ENCODE data around the gene TMEM43. TPM values are rescaled to one million over a fixed set of nuclear protein-coding genes. Genes with fewer than 3 reads are reported as not detected.

Gene TMEM43
- total and polyA plus RNA-seq, 2 of the 8 experiments (the other 6 are each of a cell fraction or from before 2014, with no cell fraction given): 27.0 to 33.7 TPM

GRCh38 chr3:14093831-14094230 lies 31.0 kb upstream of the TMEM43 start (continued):
- TF ChIP-seq POLR2AphosphoS5 (IDR thresholded peaks at IDR 0.05; ENCODE audit: low read depth, low read length): no peak
- no peak for TF ChIP-seq MAX (IDR thresholded peaks at IDR 0.05)
- no peak for TF ChIP-seq RBBP5 (IDR thresholded peaks at IDR 0.05; ENCODE audit: borderline replicate concordance, low read depth, low read length)
